Spleen (tissue), 11 donors: ENCODE measurements around the gene SLAMF7. TPM values are rescaled to one million over a fixed set of nuclear protein-coding genes. Genes with fewer than 3 reads are reported as not detected.

Source experiments
- DNase-seq: peaks from one replicate; pipeline ENCODE4 v3.0.0-alpha.2; 2020
- H3K27ac ChIP-seq, 8 donors: fragments of 200-600 bp; sonication (generic) in 7 of 8; 1 replicate in 4 of 8; 2 replicates in 4 of 8; pipeline versions ENCODE4 v1.5.0 to v1.8.0; 2016 to 2021; ENCODE audit warnings: inconsistent platforms in 4 of 8, mild to moderate bottlenecking in 4 of 8, moderate library complexity in 1 of 8
- H3K27me3 ChIP-seq, 7 donors: fragments of 200-600 bp; sonication (generic) in 6 of 7; replicated peaks in 1 of 7; 1 replicate in 4 of 7; 2 replicates in 3 of 7; pipeline versions ENCODE4 v1.5.0 to v1.8.0; 2016 to 2021; ENCODE audit warnings: inconsistent platforms in 3 of 7, mild to moderate bottlenecking in 1 of 7
- H3K36me3 ChIP-seq, 6 donors: fragments of 200-600 bp; sonication (generic) in 5 of 6; 1 replicate in 4 of 6; 2 replicates in 2 of 6; pipeline versions ENCODE4 v1.5.0 to v1.8.0; 2016 to 2021; ENCODE audit warnings: inconsistent platforms in 2 of 6
- H3K4me1 ChIP-seq, 6 donors: fragments of 200-600 bp; sonication (generic) in 5 of 6; 1 replicate in 3 of 6; 2 replicates in 3 of 6; pipeline versions ENCODE4 v1.5.0 to v1.8.0; 2016 to 2021; ENCODE audit warnings: inconsistent platforms in 3 of 6
- H3K4me3 ChIP-seq, 8 donors: fragments of 200-600 bp; sonication (generic) in 7 of 8; 1 replicate in 4 of 8; 2 replicates in 4 of 8; pipeline versions ENCODE4 v1.5.0 to v1.8.0; 2016 to 2021; ENCODE audit warnings: inconsistent platforms in 4 of 8, mild to moderate bottlenecking in 4 of 8, moderate library complexity in 2 of 8
- H3K9me3 ChIP-seq, 8 donors: fragments of 200-600 bp; sonication (generic) in 7 of 8; 1 replicate in 4 of 8; 2 replicates in 4 of 8; pipeline versions ENCODE4 v1.5.0 to v1.8.0; 2016 to 2021; ENCODE audit warnings: inconsistent platforms in 4 of 8
- POLR2A ChIP-seq, 3 donors: fragments of 450-650 bp; IDR thresholded peaks; one replicate each; pipeline ENCODE4 v1.5.1; 2017; ENCODE audit warnings: antibody characterized with exemption in 3 of 3, mild to moderate bottlenecking in 1 of 3
- POLR2AphosphoS5 ChIP-seq, 3 donors: sonication (generic); formaldehyde crosslinking; IDR thresholded peaks; one replicate each; pipeline ENCODE4 v1.5.1; 2017; ENCODE audit warnings: antibody characterized with exemption in 3 of 3
- WGBS, 5 donors: extraction: QIAGEN DNeasy Blood & Tissue Kit in 3 of 5; methylation state at CpG; one replicate each; pipeline versions ENCODE4 v1.1.5 to v1.1.7; 2013 to 2018; 5-methylcytosine and 5-hydroxymethylcytosine counted together
- intact Hi-C: fragments of 100-400 bp; cut with DNase I; formaldehyde crosslinking; loops from one replicate; pipeline ENCODE4 v1.15.0; 2023; ENCODE audit warnings: low total_unique reads
- polyA plus RNA-seq, 3 donors: library from polyadenylated mRNA; stranded (reverse); fragments of 200-250 nt; gene quantifications; one replicate each; pipeline ENCODE4 v1.2.1, GENCODE V29; 2013
- total RNA-seq, 7 donors: library from RNA; depleted of rRNA in 3 of 7; stranded (reverse); fragments of >200 nt in 3 of 7; fragmentation: NEBNext Ultra II Directional in 4 of 7; extraction: Animal tissue kit (Norgen Biotek cat#: 25700) in 4 of 7; gene quantifications; one replicate each; pipeline versions ENCODE4 v1.1.0 to v1.2.1, GENCODE V29; 2016 to 2021
- donor health status: healthy with polysubstance abuse.
- donor health status: DM: no; HTN: no; CAD: no; lungs with moderate emphysema.
- donor health status: DM: no; HTN: no; CAD: no.
- donor health status: Bipolar disorder and iron deficiency.
- donor health status: healthy.
- donor health status: DM: no; HTN: no; CAD: no.
- donor health status: DM: yes; HTN: yes; CAD: no.

SLAMF7 gene
- total and polyA plus RNA-seq, 10 donors = 12.5 to 134 (median 41.8) TPM

DNA sequence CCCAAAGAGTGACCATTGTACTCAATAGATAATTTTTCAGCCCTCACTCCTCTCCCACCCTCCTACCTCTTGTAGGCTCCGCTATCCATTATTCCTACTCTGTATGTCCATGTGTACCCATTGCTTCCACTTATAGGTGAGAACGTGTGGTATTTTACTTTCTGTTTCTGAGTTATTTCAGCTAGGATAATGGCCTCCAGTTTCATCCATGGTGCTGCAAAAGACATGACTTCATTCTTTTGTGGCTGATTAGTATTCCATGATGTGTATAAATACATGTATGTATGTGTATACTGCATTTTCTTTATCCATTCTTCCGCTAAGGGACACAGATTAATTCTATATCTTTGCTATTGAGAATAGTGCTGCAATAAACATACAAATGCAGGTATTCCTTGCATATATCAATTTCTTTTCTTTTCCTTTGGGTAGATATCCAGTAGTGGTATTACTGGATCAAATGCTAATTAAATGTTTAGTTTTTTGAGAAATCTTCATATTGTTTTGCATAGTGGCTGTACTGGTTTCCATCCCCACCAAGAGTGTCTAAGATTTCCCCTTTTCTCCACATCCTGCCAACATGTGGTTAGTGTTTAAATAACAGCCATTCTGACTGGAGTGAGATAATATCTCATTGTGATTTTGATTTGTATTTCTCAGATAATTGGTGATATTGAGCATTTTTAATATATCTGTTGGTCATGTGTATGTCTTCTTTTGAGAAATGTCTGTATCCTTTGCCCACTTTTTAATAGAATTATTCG, 61.8 kb downstream of the SLAMF7 start:
- no peak for DNase-seq
- no peaks in the 10 kb centered on the region for H3K27me3 ChIP-seq
- H3K4me3 ChIP-seq = peak overlapping the region in 6 of 8 donors; percentile 6 to 71 (median 32)
- 37 to 55% (median 39%) methylated on average over 4 of the region's 4 CpGs for WGBS, 5 donors
- peaks cover 0 to 25% (median 9%) of the 10 kb centered on the region in 6 donors for H3K36me3 ChIP-seq
- H3K9me3 ChIP-seq = peaks cover 0 to 16% (median under 1%) of the 10 kb centered on the region in 8 donors
- intact Hi-C loops = no loop called here
- H3K27ac ChIP-seq = peak overlapping the region in 5 of 8 donors; percentile 27 to 92 (median 46)
- TF ChIP-seq POLR2AphosphoS5 (IDR thresholded peaks at IDR 0.05) = no peak
- H3K4me1 ChIP-seq = peaks cover 19 to 81% (median 46%) of the 10 kb centered on the region in 6 donors

DNA sequence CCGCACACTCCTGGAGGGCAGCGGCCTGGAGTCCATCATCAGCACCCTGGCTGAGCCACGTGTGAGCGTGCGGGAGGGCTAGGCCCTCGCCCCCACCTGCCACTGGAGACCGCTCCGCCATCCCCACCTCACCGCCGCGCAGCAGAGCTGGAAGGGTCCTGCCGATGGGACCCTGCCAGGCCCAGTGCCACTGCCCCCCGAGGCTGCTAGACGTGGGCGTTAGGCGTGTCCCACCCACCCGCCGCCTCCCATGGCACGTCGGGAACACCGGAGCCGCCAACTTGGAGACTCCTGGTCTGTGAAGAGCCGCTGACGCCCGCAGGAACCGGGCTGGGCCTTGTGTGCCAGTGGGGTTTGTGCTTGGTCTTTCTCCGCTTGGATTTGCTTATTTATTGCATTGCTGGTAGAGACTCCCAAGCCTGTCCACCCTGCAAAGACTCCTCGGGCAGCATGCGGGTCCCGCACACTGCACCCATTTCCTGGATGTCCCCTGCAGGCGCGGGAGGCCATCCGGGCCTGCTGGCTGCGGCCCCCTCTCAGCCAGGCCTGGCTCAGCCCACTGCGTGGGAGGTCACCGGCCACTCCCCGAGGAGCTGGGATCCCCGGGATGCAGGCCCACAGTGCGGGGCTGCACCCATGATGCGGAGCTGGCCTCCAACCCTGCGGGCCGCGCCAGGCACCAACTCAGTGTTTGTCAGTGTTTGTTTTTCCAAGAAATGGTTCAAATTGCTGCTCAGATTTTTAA, 63.0 kb downstream of the SLAMF7 start:
- Histone ChIP-seq H3K4me3 (peak overlapping the region in 1 of 8 donors; percentile 14), H3K4me1 (peaks cover 19 to 75% (median 46%) of the 10 kb centered on the region in 6 donors), H3K36me3 (peaks cover 0 to 36% (median 9%) of the 10 kb centered on the region in 6 donors), H3K27ac (peak overlapping the region in 1 of 8 donors; percentile 9), H3K9me3 (peaks cover 0 to 28% (median 12%) of the 10 kb centered on the region in 8 donors), H3K27me3 (no peaks in the 10 kb centered on the region)
- TF ChIP-seq POLR2A (IDR thresholded peaks at IDR 0.05) (no peak), POLR2AphosphoS5 (IDR thresholded peaks at IDR 0.05) (peak in 1 of 3 donors; percentile 26)
- intact Hi-C loops = no loop called here
- 92 to 98% (median 95%) methylated on average over 37 to 43 of the region's 43 CpGs for WGBS, 5 donors
- DNase-seq = no peak

Other genes starting within 250 kb of the SLAMF7 start
- gene SLAMF6, start 216.0 kb upstream of the SLAMF7 start, total RNA-seq = 10 to 100 TPM; 21.5 to 52.4 (median 36.1) TPM
- gene SLAMF6, start 216.0 kb upstream of the SLAMF7 start, polyA plus RNA-seq = 10 to 100 TPM; 35.2 to 38.5 (median 37.0) TPM
- gene CD84, start 159.8 kb upstream of the SLAMF7 start, total RNA-seq = 10 to 100 TPM; 50.3 to 76.1 (median 62.5) TPM
- gene CD84, start 159.8 kb upstream of the SLAMF7 start, polyA plus RNA-seq = 10 to 100 TPM in 1 of 3 donors, 1 to 10 TPM in 2; 4.7 to 10.9 (median 5.4) TPM
- 10 to 100 TPM in 6 of 7 donors, 1 to 10 TPM in 1; 7.4 to 18.3 (median 11.3) TPM for gene SLAMF1, start 92.2 kb upstream of the SLAMF7 start, total RNA-seq
- 1 to 10 TPM; 2.8 to 3.9 (median 3.2) TPM for gene SLAMF1, start 92.2 kb upstream of the SLAMF7 start, polyA plus RNA-seq
- 100 to 1,000 TPM; 150 to 286 (median 215) TPM for gene CD48, start 27.4 kb upstream of the SLAMF7 start, total RNA-seq
- 100 to 1,000 TPM; 371 to 510 (median 479) TPM for gene CD48, start 27.4 kb upstream of the SLAMF7 start, polyA plus RNA-seq
- 100 to 1,000 TPM in 1 of 7 donors, 10 to 100 TPM in 6; 32.3 to 151 (median 37.2) TPM for gene LY9, start 56.9 kb downstream of the SLAMF7 start, total RNA-seq
- gene LY9, start 56.9 kb downstream of the SLAMF7 start, polyA plus RNA-seq = 10 to 100 TPM; 30.7 to 40.1 (median 38.4) TPM
- gene CD244, start 123.6 kb downstream of the SLAMF7 start, total RNA-seq = 10 to 100 TPM; 13.0 to 25.7 (median 18.2) TPM
- gene CD244, start 123.6 kb downstream of the SLAMF7 start, polyA plus RNA-seq = 1 to 10 TPM; 2.1 to 4.3 (median 4.0) TPM
- 1 to 10 TPM in 6 of 7 donors, under 1 TPM in 1; 0.52 to 2.5 (median 1.7) TPM for gene ITLN1, start 145.9 kb downstream of the SLAMF7 start, total RNA-seq
- gene ITLN1, start 145.9 kb downstream of the SLAMF7 start, polyA plus RNA-seq = 1 to 10 TPM in 2 of 3 donors, under 1 TPM in 1; 0.87 to 3.6 (median 1.6) TPM
- gene ITLN2, start 215.6 kb downstream of the SLAMF7 start, total RNA-seq = not detected
- not detected for gene ITLN2, start 215.6 kb downstream of the SLAMF7 start, polyA plus RNA-seq